Keratinocyte (primary cell): ENCODE results near the gene TMEM245. TPM values are rescaled to one million over a fixed set of nuclear protein-coding genes. Genes with fewer than 3 reads are reported as not detected.

Experiments used
- DNase-seq: peaks from one replicate; pipeline ENCODE4 v3.0.0-alpha.2; 2011; ENCODE audit warnings: low read depth, missing footprints, low spot score
- FAIRE-seq: peaks from 2 replicates; lab custom pipeline; 2011; peaks lifted over from hg19 to GRCh38; lab: Jason Lieb, UNC
- H2AFZ ChIP-seq: 2 replicates; pipeline ENCODE4 v1.6.0; 2012; ENCODE audit warnings: low read length, control low read depth, inconsistent platforms; ENCODE audit not compliant: control insufficient read depth
- H3K27ac ChIP-seq: 2 replicates; pipeline ENCODE4 v1.5.1; 2011; ENCODE audit warnings: low read length; ENCODE audit not compliant: control insufficient read depth, insufficient read depth
- H3K27me3 ChIP-seq: 3 replicates; pipeline ENCODE4 v1.6.0; 2011; ENCODE audit warnings: low read length; ENCODE audit not compliant: control insufficient read depth, insufficient read depth; ENCODE audit errors: extremely low read depth
- H3K36me3 ChIP-seq, 2 experiments: 2 replicates in 1 of 2; 3 replicates in 1 of 2; pipeline ENCODE4 v1.5.1; 2011; ENCODE audit warnings: low read length in 2 of 2, mild to moderate bottlenecking in 1 of 2; ENCODE audit not compliant: control insufficient read depth in 2 of 2, insufficient read depth in 2 of 2; ENCODE audit errors: extremely low read depth in 1 of 2
- H3K4me1 ChIP-seq: 3 replicates; pipeline ENCODE4 v1.5.1; 2011; ENCODE audit warnings: low read length; ENCODE audit not compliant: control insufficient read depth, insufficient read depth; ENCODE audit errors: extremely low read depth
- H3K4me2 ChIP-seq: 3 replicates; pipeline ENCODE4 v1.6.0; 2011; ENCODE audit warnings: low read depth, low read length; ENCODE audit not compliant: control insufficient read depth, insufficient read depth; ENCODE audit errors: extremely low read depth
- H3K4me3 ChIP-seq, 3 experiments: fragments of 200-600 bp in 1 of 3; sonication (generic) in 1 of 3; 2 replicates in 2 of 3; 3 replicates in 1 of 3; pipeline ENCODE4 v1.5.1; 2011 to 2016; ENCODE audit warnings: low read length in 3 of 3, mild to moderate bottlenecking in 3 of 3, control low read depth in 2 of 3, inconsistent platforms in 1 of 3, low read depth in 1 of 3, mixed read lengths in 1 of 3, mixed run types in 1 of 3, moderate library complexity in 1 of 3; ENCODE audit not compliant: control insufficient read depth in 2 of 3, insufficient read depth in 2 of 3; ENCODE audit errors: extremely low read depth in 1 of 3
- H3K79me2 ChIP-seq: 2 replicates; pipeline ENCODE4 v1.6.0; 2012; ENCODE audit warnings: low read length; ENCODE audit not compliant: control insufficient read depth, insufficient read depth
- H3K9ac ChIP-seq: 3 replicates; pipeline ENCODE4 v1.6.0; 2011; ENCODE audit warnings: low read length; ENCODE audit not compliant: control insufficient read depth, insufficient read depth; ENCODE audit errors: extremely low read depth
- H3K9me1 ChIP-seq: 3 replicates; pipeline ENCODE4 v1.6.0; 2011; ENCODE audit warnings: low read length; ENCODE audit not compliant: control insufficient read depth, insufficient read depth; ENCODE audit errors: extremely low read depth
- H3K9me3 ChIP-seq: 2 replicates; pipeline ENCODE4 v1.5.1; 2012; ENCODE audit warnings: low read depth, low read length; ENCODE audit not compliant: control insufficient read depth
- H4K20me1 ChIP-seq: 3 replicates; pipeline ENCODE4 v1.6.0; 2011; ENCODE audit warnings: low read length; ENCODE audit not compliant: control insufficient read depth, insufficient read depth; ENCODE audit errors: extremely low read depth
- EZH2 ChIP-seq: IDR thresholded peaks from one replicate; pipeline ENCODE4 v1.6.1; 2012; ENCODE audit warnings: inconsistent platforms, mild to moderate bottlenecking, low read length, moderate library complexity
- dilution Hi-C: fragments of 300-500 bp; cut with MboI; formaldehyde crosslinking; loops from one replicate; pipeline ENCODE4 v1.7.0; 2020; ENCODE audit warnings: low sequenced_read_pairs; ENCODE audit not compliant: extremely low pct_ligation_motif_present
- polyA plus RNA-seq, 5 experiments: library from polyadenylated mRNA; depleted of rRNA in 3 of 5; stranded (reverse) in 3 of 5; stranded (forward) in 1 of 5; unstranded in 1 of 5; fragments of >200 nt; gene quantifications; 1 replicate in 1 of 5; 2 replicates in 3 of 5; 3 replicates in 1 of 5; pipeline versions ENCODE4 v1.2.1 to v1.2.3, GENCODE V29; 2011 to 2012; ENCODE audit warnings: missing spikeins in 2 of 5, low read depth in 1 of 5, low replicate concordance in 1 of 5
- TF ChIP-seq, protein P1 (sequence below), 3 experiments: IDR thresholded peaks in 1 of 3; conservative IDR thresholded peaks in 1 of 3; optimal IDR thresholded peaks in 1 of 3; 2 replicates in 2 of 3; 3 replicates in 1 of 3; pipeline versions ENCODE3 to v1.5.1; 2011; ENCODE audit warnings: low read length in 3 of 3, mild to moderate bottlenecking in 3 of 3, moderate library complexity in 2 of 3, control low read depth in 1 of 3, inconsistent platforms in 1 of 3; ENCODE audit not compliant: insufficient read depth in 2 of 3; ENCODE audit errors: extremely low read depth in 1 of 3

TMEM245 gene
- polyA plus RNA-seq, 1 donor (not counting 4 experiments of a cell fraction or from before 2014, with no cell fraction given), result 40.0 TPM

DNA sequence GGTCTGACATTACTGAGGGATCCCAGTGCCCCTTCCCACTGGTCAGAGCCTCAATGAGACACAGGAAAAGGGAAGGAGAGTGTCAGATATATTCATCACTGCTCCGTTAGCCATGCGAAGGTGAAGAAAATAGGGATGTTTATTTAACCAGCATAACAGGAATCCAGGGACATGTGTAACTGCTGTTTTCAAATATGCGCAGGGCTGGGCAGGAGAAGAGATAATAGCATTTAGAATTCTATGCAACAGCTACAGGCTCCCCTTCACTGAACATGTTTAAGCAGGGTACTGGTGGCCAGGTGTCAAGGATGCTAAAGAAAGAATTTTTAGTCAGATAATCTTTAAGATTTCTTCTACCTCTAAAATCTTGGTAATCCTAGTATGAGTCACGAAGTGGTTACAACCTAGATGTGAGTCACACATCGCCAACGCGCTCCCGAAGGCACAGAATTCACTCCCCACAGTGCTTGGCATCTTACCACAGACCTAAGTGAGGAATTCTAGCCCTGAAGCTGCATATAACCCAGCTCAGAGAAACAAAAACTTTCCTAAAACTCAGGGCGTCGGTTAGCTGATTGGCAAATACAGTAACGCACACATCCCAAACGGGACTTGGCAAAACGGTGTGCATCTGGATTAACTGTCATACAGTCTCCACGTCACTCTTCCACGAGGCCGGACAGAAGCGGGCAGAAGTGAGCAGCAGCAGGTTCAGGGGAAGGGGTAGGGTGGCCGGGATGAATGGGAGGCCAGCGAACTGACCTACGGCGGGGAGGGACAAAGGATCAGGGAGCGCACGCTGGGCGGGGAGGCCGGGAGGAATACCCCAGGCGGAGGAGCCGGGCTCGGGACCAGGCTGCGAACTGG, 107.5 kb downstream of the TMEM245 start:
- no peak for TF ChIP-seq EZH2
- TF ChIP-seq, protein P1, sequence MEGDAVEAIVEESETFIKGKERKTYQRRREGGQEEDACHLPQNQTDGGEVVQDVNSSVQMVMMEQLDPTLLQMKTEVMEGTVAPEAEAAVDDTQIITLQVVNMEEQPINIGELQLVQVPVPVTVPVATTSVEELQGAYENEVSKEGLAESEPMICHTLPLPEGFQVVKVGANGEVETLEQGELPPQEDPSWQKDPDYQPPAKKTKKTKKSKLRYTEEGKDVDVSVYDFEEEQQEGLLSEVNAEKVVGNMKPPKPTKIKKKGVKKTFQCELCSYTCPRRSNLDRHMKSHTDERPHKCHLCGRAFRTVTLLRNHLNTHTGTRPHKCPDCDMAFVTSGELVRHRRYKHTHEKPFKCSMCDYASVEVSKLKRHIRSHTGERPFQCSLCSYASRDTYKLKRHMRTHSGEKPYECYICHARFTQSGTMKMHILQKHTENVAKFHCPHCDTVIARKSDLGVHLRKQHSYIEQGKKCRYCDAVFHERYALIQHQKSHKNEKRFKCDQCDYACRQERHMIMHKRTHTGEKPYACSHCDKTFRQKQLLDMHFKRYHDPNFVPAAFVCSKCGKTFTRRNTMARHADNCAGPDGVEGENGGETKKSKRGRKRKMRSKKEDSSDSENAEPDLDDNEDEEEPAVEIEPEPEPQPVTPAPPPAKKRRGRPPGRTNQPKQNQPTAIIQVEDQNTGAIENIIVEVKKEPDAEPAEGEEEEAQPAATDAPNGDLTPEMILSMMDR (optimal IDR thresholded peaks at IDR 0.05 in 1 of 3, IDR thresholded peaks at IDR 0.05 in 1 of 3, conservative IDR thresholded peaks at IDR 0.05 in 1 of 3; ENCODE audit: extremely low read depth in 1 of 3, insufficient read depth in 2 of 3, low read length in 3 of 3), result peak in 1 of 3 experiments; percentile 14
- peak overlapping the region; percentile 74 to 77 (median 75) for H3K4me3 ChIP-seq
- no peaks in the 10 kb centered on the region for H3K9me1 ChIP-seq
- peaks cover 0 to 8% of the 10 kb centered on the region in 2 experiments for H3K36me3 ChIP-seq
- peaks cover 35% of the 10 kb centered on the region for H3K4me1 ChIP-seq
- H3K4me2 ChIP-seq, result peak overlapping the region; percentile 100
- FAIRE-seq (peak; percentile 87), DNase-seq (peak; percentile 81)
- dilution Hi-C loops, result no loop called here
- peak overlapping the region; percentile 93 for H3K9ac ChIP-seq
- H3K27ac ChIP-seq, result peak overlapping the region; percentile 85
- H3K9me3 ChIP-seq, result no peaks in the 10 kb centered on the region
- H4K20me1 ChIP-seq, result peaks cover 4% of the 10 kb centered on the region
- H3K27me3 ChIP-seq, result no peaks in the 10 kb centered on the region
- peak overlapping the region; percentile 26 for H2AFZ ChIP-seq
- H3K79me2 ChIP-seq, result peaks cover 46% of the 10 kb centered on the region

DNA sequence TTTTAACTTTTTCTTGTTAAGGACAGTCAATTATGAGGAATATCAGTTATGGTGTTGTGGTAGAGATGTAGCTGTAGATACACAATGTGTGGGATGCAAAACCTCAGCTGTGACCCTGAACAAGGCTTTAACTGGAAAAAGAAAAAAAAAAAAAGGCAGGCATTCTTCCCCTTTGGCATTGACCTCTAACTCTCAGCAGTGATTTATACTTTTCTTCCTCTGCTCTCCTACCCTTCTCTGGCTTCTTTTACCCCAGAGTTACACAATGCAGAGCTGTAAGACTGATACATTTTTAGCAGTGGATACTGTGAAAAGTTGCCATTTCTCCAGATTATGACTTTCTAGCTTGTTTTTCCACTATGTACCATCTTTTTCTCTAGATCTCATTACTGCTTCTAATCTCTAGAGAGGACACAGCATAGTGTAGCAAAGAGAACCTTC, 108.5 kb downstream of the TMEM245 start:
- H3K36me3 ChIP-seq, result peaks cover 2 to 8% of the 10 kb centered on the region in 2 experiments
- peak overlapping the region; percentile 28 to 75 (median 74) for H3K4me3 ChIP-seq
- FAIRE-seq (no peak), DNase-seq (no peak)
- H3K4me1 ChIP-seq, result peaks cover 35% of the 10 kb centered on the region
- no peaks in the 10 kb centered on the region for H3K9me3 ChIP-seq
- H3K9me1 ChIP-seq, result no peaks in the 10 kb centered on the region
- dilution Hi-C loops, result no loop called here
- H3K79me2 ChIP-seq, result peaks cover 56% of the 10 kb centered on the region
- TF ChIP-seq EZH2, result no peak
- TF ChIP-seq, protein P1 (optimal IDR thresholded peaks at IDR 0.05 in 1 of 3, IDR thresholded peaks at IDR 0.05 in 1 of 3, conservative IDR thresholded peaks at IDR 0.05 in 1 of 3; ENCODE audit: extremely low read depth in 1 of 3, insufficient read depth in 2 of 3, low read length in 3 of 3), result no peak
- H3K27me3 ChIP-seq, result no peaks in the 10 kb centered on the region
- H3K27ac ChIP-seq, result peak overlapping the region; percentile 85
- no peak overlapping the region for H2AFZ ChIP-seq
- peak overlapping the region; percentile 93 for H3K9ac ChIP-seq
- H3K4me2 ChIP-seq, result peak overlapping the region; percentile 100
- H4K20me1 ChIP-seq, result peaks cover 4% of the 10 kb centered on the region
